RWPE1 (cell line): ENCODE measurements around the gene TAF4B.
A peak's percentile ranks its signal among the peaks of the same experiment; 100 is the strongest.

Experiments used
- CTCF ChIA-PET: fragments of 350-600 bp; sonication (Branson Sonifier 250); formaldehyde crosslinking; extraction: SDS; loops from one replicate; lab custom pipeline; 2021; lab: Yijun Ruan, JAX
- POLR2A ChIA-PET: fragments of 400-600 bp; formaldehyde crosslinking; extraction: SDS; loops from one replicate; lab custom pipeline; 2020; ENCODE audit warnings: antibody characterized with exemption; ENCODE audit not compliant: low non-redundant PET; lab: Yijun Ruan, JAX
- DNase-seq: peaks from one replicate; pipeline ENCODE4 v3.0.0; 2012; ENCODE audit warnings: low spot score
- H3K27ac ChIP-seq: fragments of 450-650 bp; 2 replicates; pipeline ENCODE4 v1.5.1; 2017
- TF ChIP-seq, protein P1 (sequence below): fragments of 450-650 bp; conservative IDR thresholded peaks from 2 replicates; pipeline ENCODE4 v1.5.1; 2017; ENCODE audit warnings: low read depth, mild to moderate bottlenecking

TAF4B gene

GRCh38 chr18:26322890-26323653 is 96.8 kb downstream of the TAF4B start:
- POLR2A ChIA-PET: no interaction called here
- CTCF ChIA-PET: no interaction called here
- no peak overlapping the region for H3K27ac ChIP-seq
- DNase-seq: no peak
- TF ChIP-seq, protein P1, sequence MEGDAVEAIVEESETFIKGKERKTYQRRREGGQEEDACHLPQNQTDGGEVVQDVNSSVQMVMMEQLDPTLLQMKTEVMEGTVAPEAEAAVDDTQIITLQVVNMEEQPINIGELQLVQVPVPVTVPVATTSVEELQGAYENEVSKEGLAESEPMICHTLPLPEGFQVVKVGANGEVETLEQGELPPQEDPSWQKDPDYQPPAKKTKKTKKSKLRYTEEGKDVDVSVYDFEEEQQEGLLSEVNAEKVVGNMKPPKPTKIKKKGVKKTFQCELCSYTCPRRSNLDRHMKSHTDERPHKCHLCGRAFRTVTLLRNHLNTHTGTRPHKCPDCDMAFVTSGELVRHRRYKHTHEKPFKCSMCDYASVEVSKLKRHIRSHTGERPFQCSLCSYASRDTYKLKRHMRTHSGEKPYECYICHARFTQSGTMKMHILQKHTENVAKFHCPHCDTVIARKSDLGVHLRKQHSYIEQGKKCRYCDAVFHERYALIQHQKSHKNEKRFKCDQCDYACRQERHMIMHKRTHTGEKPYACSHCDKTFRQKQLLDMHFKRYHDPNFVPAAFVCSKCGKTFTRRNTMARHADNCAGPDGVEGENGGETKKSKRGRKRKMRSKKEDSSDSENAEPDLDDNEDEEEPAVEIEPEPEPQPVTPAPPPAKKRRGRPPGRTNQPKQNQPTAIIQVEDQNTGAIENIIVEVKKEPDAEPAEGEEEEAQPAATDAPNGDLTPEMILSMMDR: no peak

DNA sequence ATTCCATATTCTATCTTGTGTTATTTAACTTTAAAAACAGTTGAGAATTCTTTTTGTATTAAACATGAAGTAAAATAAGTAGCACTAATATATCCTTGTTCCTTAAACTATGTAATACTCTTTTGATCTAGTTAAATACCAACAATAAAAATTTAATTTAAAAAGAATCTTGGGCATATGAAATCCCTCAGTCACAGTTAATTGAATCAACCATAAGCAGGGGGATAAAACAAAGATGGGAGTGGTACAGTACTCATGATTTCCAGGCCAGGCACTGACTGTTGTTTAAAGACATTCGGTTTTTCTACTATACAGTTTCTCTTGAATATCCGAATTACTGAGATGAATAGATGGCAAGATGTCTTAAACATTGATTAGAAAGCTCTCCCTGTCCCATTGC is 99.5 kb downstream of the TAF4B start:
- no peak for DNase-seq
- ChIA-PET CTCF (interaction anchor here (0.6 kb wide), 1 partner anchor 867 kb away, joined by 3 read pairs; no protein-coding TSS in a partner anchor), POLR2A (no interaction called here)
- H3K27ac ChIP-seq: no peak overlapping the region
- TF ChIP-seq, protein P1: no peak

DNA sequence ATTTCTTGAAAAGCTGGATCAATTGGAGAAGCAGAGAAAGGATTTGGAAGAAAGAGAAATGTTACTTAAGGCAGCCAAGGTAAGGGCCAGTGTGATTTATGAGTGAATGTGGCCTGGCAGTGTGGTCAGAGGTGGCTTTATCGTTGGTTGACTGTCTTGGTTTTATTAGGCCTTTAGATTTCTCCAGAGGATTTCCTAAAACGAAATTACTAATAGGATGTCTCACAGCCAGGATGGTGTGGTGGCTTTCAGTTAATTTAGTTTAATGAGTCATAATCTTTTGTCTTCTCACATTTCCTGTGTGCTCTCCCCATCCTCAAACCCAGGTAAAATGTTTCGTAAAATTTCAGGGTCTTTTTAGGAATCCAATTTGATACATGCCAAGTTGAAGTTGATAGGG is 100.8 kb downstream of the TAF4B start:
- CTCF ChIA-PET: no interaction called here
- POLR2A ChIA-PET: no interaction called here
- TF ChIP-seq, protein P1: no peak
- no peak overlapping the region for H3K27ac ChIP-seq
- peak; percentile 14 for DNase-seq

GRCh38 chr18:26332991-26333390 is 106.7 kb downstream of the TAF4B start:
- TF ChIP-seq, protein P1: no peak
- ChIA-PET POLR2A (no interaction called here), CTCF (no interaction called here)
- no peak for DNase-seq
- no peak overlapping the region for H3K27ac ChIP-seq

DNA sequence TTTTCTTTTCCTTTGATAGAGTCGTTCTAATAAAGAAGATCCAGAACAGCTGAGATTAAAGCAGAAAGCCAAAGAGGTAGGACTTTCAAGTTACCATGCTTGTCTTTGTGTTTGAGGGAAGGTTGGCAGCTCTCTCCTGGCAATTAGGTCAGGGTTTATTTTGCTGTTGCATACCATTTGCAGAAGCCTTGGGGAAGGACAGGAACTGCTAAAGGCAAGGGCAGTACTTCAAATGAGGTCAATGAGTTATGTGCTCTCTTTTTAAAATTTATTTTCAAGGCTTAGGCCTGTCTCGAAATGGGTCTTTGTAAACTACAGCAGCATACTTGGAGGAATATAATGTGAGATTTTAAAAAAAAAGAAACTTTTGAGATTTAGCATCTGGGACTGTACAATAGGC is 108.9 kb downstream of the TAF4B start:
- POLR2A ChIA-PET: no interaction called here
- no peak overlapping the region for H3K27ac ChIP-seq
- CTCF ChIA-PET: no interaction called here
- DNase-seq: no peak
- TF ChIP-seq, protein P1: no peak

DNA sequence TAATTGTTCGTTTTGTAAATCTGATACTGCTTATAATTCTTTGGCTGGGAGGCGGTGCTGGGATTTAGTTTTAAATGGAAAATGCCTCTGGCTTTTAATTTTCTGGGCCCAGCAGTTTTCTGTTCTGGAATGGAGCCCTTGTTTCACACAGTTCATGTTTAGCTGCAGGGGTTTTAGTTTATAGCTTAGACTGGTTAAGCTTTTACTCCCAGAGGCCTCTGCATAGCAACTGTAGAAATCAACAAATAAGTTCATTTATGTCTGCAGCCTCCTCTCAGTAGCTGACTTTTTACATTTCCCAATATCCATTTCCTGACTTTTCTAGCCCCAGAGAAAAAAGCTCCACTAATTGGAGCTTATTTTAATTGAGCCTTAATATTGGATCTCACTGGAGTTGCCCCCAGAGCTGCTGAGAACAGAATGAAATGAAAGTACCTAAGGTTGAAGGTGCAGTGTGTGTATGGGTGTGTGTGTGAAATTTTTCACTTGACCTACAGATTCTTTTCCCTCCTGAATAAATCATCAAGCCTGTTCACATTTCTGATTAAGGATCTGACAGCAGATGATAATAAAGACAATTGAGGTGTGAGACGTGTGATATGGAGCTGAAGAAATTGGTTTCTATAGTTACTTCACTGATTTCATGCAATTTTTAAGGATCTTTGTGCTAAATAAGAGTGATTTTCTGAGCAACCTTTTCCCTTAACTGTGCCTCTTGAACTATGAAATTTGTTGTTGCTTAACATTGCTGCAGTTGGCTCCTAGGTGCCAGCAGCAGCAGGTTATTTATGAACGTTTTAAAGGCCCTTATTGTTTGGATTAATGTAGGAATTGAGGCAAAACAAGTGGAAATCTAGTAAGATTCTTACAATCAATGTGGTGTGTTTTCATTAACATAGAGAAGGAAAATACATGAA is 109.6 kb downstream of the TAF4B start:
- ChIA-PET CTCF (no interaction called here), POLR2A (no interaction called here)
- TF ChIP-seq, protein P1: no peak
- no peak overlapping the region for H3K27ac ChIP-seq
- no peak for DNase-seq
